ENCODE measurements around the gene ELMO3. TPM values are rescaled to one million over a fixed set of nuclear protein-coding genes. Genes with fewer than 3 reads are reported as not detected.

Gene ELMO3
- total RNA-seq, 1 experiment from 2014 or later, result 45.8 TPM

DNA sequence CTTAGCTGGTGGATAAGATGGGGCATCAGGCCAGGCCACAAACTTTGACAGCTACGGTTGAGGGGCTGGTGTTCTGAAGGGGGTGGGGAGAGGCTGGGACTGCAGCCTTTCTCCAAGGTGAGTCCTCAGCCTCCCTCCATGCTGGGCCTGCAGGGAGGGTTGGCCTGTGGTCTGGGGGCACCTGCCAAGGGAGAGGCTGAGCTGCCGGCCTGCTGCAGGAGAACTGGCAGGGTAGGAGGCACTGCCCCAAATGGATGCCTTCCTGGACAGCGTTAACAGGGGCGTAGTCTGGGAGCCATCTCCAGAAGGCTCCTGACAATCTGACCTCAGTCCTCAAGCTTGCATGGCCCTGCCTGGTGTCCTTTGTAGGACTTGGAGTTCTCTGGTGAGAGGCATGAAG is 5.1 kb downstream of the ELMO3 start:
- no peaks in the 10 kb centered on the region for H3K9me3 ChIP-seq (ENCODE audit: control insufficient read depth in 1 of 2, insufficient read depth in 1 of 2, low read depth in 1 of 2, low read length in 2 of 2)
- no peak overlapping the region for H3K4me3 ChIP-seq (replicated peaks in 1 of 2; ENCODE audit: low read depth in 1 of 2, low read length in 2 of 2)
- no peaks in the 10 kb centered on the region for H3K27me3 ChIP-seq (ENCODE audit: insufficient read depth, low read length)
- H3K4me2 ChIP-seq (ENCODE audit: low read length), result no peak overlapping the region
- ATAC-seq (no peak), DNase-seq (ENCODE audit: low read depth, low spot score) (no peak)
- H3K4me1 ChIP-seq (ENCODE audit: control insufficient read depth in 1 of 2, insufficient read depth in 2 of 2, low read length in 2 of 2), result peaks cover 15 to 39% of the 10 kb centered on the region in 2 experiments
- CTCF ChIA-PET, result no interaction called here
- no peak overlapping the region for H3K9ac ChIP-seq (ENCODE audit: low read length)
- H3K9me2 ChIP-seq (ENCODE audit: insufficient read depth), result no peaks in the 10 kb centered on the region
- H3K36me3 ChIP-seq (ENCODE audit: control insufficient read depth in 1 of 2, insufficient read depth in 2 of 2, low read length in 2 of 2), result peaks cover 11 to 17% of the 10 kb centered on the region in 2 experiments; a peak in 3 of 4 replicates
- POLR2A ChIA-PET, result no interaction called here
- no peak overlapping the region for H2AFZ ChIP-seq (ENCODE audit: low read depth, low read length, poor library complexity, severe bottlenecking)
- H3K79me2 ChIP-seq (ENCODE audit: insufficient read depth, low read length), result peaks cover 8% of the 10 kb centered on the region; the same call in 1 of the 2 replicates
- RAD21 ChIA-PET (ENCODE audit: low non-redundant PET in 1 of 2, low total read pairs in 2 of 2, uncharacterized antibody in 2 of 2, unreplicated experiment in 2 of 2), result no interaction called here
- no peak overlapping the region for H3K27ac ChIP-seq (ENCODE audit: low read depth, low read length)
- BruUV-seq (replicated peaks), result no TSS peak
- TF ChIP-seq, protein P1, sequence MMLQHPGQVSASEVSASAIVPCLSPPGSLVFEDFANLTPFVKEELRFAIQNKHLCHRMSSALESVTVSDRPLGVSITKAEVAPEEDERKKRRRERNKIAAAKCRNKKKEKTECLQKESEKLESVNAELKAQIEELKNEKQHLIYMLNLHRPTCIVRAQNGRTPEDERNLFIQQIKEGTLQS (IDR thresholded peaks at IDR 0.05), result no peak
- TF ChIP-seq ZFX (IDR thresholded peaks at IDR 0.05), result no peak
- no peak for TF ChIP-seq POLR2AphosphoS5 (IDR thresholded peaks at IDR 0.05; ENCODE audit: low read depth, low read length)
- TF ChIP-seq EGR1 (IDR thresholded peaks at IDR 0.05; ENCODE audit: low read depth), result no peak
- TF ChIP-seq CEBPB (IDR thresholded peaks at IDR 0.05; ENCODE audit: low read depth), result no peak
- TF ChIP-seq, protein P2, sequence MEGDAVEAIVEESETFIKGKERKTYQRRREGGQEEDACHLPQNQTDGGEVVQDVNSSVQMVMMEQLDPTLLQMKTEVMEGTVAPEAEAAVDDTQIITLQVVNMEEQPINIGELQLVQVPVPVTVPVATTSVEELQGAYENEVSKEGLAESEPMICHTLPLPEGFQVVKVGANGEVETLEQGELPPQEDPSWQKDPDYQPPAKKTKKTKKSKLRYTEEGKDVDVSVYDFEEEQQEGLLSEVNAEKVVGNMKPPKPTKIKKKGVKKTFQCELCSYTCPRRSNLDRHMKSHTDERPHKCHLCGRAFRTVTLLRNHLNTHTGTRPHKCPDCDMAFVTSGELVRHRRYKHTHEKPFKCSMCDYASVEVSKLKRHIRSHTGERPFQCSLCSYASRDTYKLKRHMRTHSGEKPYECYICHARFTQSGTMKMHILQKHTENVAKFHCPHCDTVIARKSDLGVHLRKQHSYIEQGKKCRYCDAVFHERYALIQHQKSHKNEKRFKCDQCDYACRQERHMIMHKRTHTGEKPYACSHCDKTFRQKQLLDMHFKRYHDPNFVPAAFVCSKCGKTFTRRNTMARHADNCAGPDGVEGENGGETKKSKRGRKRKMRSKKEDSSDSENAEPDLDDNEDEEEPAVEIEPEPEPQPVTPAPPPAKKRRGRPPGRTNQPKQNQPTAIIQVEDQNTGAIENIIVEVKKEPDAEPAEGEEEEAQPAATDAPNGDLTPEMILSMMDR (IDR thresholded peaks at IDR 0.05 in 2 of 3, conservative IDR thresholded peaks at IDR 0.05 in 1 of 3; ENCODE audit: borderline replicate concordance in 1 of 3, insufficient read depth in 1 of 3, low read depth in 2 of 3, low read length in 2 of 3), result no peak
- no peak for TF ChIP-seq POLR2A (IDR thresholded peaks at IDR 0.05; ENCODE audit: borderline replicate concordance, extremely low read depth, insufficient read depth, insufficient read length)
- TF ChIP-seq FOSL1 (IDR thresholded peaks at IDR 0.05; ENCODE audit: low read depth), result no peak
- TF ChIP-seq, protein P3, sequence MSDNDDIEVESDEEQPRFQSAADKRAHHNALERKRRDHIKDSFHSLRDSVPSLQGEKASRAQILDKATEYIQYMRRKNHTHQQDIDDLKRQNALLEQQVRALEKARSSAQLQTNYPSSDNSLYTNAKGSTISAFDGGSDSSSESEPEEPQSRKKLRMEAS (IDR thresholded peaks at IDR 0.05), result no peak
- TF ChIP-seq, protein P4, sequence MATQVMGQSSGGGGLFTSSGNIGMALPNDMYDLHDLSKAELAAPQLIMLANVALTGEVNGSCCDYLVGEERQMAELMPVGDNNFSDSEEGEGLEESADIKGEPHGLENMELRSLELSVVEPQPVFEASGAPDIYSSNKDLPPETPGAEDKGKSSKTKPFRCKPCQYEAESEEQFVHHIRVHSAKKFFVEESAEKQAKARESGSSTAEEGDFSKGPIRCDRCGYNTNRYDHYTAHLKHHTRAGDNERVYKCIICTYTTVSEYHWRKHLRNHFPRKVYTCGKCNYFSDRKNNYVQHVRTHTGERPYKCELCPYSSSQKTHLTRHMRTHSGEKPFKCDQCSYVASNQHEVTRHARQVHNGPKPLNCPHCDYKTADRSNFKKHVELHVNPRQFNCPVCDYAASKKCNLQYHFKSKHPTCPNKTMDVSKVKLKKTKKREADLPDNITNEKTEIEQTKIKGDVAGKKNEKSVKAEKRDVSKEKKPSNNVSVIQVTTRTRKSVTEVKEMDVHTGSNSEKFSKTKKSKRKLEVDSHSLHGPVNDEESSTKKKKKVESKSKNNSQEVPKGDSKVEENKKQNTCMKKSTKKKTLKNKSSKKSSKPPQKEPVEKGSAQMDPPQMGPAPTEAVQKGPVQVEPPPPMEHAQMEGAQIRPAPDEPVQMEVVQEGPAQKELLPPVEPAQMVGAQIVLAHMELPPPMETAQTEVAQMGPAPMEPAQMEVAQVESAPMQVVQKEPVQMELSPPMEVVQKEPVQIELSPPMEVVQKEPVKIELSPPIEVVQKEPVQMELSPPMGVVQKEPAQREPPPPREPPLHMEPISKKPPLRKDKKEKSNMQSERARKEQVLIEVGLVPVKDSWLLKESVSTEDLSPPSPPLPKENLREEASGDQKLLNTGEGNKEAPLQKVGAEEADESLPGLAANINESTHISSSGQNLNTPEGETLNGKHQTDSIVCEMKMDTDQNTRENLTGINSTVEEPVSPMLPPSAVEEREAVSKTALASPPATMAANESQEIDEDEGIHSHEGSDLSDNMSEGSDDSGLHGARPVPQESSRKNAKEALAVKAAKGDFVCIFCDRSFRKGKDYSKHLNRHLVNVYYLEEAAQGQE (IDR thresholded peaks at IDR 0.05; ENCODE audit: low read depth), result no peak
- no peak for TF ChIP-seq SP1 (IDR thresholded peaks at IDR 0.05; ENCODE audit: low read depth)
- no peak for TF ChIP-seq SIN3A (IDR thresholded peaks at IDR 0.05; ENCODE audit: low read depth)
- TF ChIP-seq JUND (IDR thresholded peaks at IDR 0.05), result no peak
- TF ChIP-seq YY1 (IDR thresholded peaks at IDR 0.05; ENCODE audit: extremely low read depth, insufficient replicate concordance, low read depth, low read length), result no peak
- TF ChIP-seq EZH2phosphoT487 (IDR thresholded peaks at IDR 0.05; ENCODE audit: borderline replicate concordance), result no peak
- TF ChIP-seq ELF1 (IDR thresholded peaks at IDR 0.05; ENCODE audit: borderline replicate concordance, low read depth), result no peak
- TF ChIP-seq TCF7L2 (IDR thresholded peaks at IDR 0.05; ENCODE audit: borderline replicate concordance, extremely low read depth, insufficient read depth, insufficient read length), result no peak
- no peak for TF ChIP-seq ZNF274 (IDR thresholded peaks at IDR 0.05; ENCODE audit: low read depth, low read length)
- TF ChIP-seq EZH2 (IDR thresholded peaks at IDR 0.05), result no peak
- no peak for TF ChIP-seq SRF (IDR thresholded peaks at IDR 0.05; ENCODE audit: low read depth)
- intact Hi-C loops (cut with micrococcal nuclease), result no loop called here
- H4K20me1 ChIP-seq (ENCODE audit: insufficient read depth), result no peaks in the 10 kb centered on the region

All from HCT116 (cell line).